Activated T-helper 1 cell treated with Interleukin-2 at 50 U/mL for 16 hours (primary cell): ENCODE measurements around the gene PDGFRB.

ENCODE experiments used
- DNase-seq: peaks from one replicate; pipeline ENCODE4 v3.0.0-alpha.2; 2020; ENCODE audit warnings: low read depth

Gene PDGFRB

DNA sequence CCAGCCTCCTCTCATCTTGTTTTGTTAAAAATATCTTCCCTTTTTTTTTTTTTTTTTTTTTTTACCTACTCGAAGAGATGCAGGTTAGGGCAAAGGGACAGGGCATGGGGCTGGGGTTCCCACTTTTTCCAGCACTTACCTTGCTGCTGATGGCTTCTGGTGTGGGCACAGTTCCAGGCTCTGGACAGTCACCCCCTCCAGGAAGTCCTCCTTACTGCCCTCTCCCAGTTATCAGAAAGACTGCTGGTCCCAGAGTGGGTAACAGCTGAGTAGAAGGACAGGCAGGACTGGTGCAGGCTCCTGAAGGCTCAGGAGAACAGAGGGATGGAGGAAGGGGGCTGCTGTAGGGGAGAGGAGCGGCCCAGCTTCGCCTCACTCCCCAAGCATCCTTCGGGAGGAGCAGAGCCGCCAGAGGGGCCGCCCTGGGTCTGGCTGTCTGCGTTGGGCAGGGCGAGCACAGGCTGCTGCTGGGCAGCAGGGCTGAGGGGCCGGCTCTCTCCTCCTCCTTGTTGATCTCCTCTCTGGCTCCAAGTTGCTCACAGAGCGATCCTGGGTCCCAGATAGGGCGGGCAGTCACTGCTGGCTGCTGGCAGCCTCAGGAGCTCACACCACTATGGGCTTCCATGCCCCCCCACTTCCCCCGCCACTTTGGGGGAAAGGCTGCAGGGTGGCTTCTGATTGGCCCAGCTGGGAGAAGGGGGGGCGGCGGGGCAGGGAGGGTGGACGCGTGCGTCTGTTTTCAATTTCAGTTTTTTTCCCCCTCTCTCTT, at the start of gene PDGFRB:
Gene PDGFRB, minus strand, starts transcription at position 588 of the 769 bp plus-strand sequence. CDS start 18,798 bp downstream, outside the sequence.
- no peak for DNase-seq

DNA sequence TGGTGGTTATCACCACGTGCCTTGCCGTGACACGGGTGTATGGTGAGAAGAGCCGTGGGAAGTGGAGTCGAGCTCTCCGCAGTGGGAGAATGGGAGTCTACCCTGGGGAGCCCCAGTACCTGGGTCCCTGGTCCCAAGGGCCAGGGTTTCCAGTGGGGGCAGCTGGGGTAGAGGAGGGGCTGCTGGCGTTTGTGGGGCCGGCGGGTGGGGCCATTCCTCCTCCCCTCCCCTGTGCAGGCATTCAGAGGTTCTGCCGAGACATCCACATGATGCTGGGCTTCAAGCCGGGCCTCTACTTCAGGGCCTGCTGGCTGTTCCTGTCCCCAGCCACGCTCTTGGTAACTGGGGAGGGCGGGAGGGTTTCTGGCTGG, 48.9 kb upstream of the PDGFRB start:
- DNase-seq, result no peak

DNA sequence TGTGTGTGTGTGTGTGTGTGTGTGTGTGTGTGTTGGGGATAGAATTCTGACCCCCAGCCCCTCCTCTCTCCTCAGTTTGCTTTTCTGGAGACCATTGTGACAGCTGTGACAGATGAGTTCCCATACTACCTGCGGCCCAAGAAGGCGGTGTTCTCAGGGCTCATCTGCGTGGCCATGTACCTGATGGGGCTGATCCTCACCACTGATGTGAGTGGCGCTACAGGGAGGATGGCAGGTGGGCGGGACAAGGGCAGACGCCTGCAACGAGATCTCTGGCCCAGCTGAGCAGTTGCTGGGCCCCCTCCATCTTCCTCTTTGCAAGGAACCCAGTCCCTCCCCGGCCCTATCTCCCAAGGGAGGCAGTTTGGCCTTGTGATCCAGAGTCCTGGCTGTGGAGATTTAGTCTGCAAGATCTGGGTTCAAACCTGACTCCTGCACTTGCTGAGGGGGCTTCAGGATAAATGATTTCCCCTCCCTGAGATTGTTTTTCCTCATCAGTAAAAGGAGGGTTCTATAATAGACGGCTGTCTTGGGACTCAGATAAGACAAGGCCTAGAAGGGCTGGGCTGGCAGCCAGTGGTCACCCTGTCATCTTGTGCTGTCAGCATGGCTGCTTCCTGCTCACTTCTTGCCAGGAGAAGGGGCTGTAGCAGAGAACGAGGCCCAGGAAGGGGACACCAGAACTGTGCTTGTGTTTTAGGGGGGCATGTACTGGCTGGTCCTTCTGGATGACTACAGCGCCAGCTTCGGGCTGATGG, 48.4 kb upstream of the PDGFRB start:
- no peak for DNase-seq

DNA sequence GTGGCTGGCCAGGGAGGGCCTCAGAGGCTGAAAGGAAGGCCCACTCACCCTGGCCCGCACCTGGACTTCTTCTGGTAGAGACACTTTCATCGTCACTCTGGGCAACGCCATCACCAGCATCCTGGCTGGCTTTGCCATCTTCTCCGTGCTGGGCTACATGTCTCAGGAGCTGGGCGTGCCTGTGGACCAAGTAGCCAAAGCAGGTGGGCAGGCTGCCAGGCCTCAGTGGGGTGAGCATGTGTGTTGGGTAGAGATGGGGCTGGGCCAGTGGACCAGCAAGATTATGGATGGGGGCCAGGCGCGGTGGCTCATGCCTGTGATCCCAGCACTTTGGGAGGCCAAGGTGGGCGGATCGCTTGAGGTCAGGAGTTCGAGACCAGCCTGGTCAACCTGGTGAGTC, 46.9 kb upstream of the PDGFRB start:
- no peak for DNase-seq

DNA sequence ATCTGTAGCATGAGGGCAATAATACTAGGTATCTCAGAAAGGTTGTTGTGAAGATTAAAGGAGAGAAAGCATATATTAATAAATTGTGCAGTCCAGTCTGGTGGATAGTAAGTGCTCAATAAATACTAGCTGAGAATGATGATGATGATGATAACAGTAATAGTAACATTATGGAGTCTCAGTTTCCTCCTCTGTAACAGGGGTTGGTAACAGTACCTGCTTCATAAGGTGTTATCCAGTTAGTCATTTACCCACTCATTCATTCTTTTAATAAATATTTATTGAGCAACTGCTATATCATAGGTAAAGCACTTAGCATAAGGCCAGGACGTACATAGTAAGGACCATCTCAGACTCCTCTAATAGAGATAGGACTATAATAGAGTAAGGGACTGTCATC, 41.8 kb upstream of the PDGFRB start:
- no peak for DNase-seq

DNA sequence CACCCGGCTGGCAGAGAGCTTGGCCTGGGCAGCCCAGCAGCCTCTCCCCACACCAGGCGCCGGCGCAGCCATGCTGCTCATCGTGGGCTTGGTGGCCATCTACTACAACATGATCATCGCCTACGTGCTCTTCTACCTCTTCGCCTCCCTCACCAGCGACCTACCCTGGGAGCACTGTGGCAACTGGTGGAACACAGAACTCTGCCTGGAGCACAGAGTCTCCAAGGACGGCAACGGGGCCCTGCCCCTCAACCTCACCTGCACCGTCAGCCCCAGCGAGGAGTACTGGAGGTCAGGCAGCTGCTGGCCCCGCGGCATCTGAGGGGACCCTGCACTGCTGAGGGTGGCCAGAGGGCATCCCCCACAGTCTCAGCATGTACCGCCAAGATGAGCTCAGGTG, 41.3 kb upstream of the PDGFRB start:
- no peak for DNase-seq

DNA sequence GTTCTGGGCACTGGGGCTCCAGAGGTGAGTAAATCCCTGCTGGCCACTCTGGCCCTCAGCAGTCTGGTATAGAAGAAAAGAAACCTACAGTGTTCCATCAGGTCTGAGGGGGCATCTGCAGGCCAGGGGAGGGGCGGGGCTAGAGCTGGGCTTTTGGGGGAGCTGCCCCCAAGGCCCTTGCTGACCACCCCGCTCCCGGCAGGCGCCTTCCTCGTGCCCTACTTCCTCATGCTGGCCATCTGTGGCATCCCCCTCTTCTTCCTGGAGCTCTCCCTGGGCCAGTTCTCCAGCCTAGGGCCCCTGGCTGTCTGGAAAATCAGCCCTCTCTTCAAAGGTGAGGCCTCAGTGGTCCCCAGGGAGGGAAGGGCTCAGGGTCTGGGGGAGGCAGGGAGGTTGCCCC, 40.9 kb upstream of the PDGFRB start:
- no peak for DNase-seq

DNA sequence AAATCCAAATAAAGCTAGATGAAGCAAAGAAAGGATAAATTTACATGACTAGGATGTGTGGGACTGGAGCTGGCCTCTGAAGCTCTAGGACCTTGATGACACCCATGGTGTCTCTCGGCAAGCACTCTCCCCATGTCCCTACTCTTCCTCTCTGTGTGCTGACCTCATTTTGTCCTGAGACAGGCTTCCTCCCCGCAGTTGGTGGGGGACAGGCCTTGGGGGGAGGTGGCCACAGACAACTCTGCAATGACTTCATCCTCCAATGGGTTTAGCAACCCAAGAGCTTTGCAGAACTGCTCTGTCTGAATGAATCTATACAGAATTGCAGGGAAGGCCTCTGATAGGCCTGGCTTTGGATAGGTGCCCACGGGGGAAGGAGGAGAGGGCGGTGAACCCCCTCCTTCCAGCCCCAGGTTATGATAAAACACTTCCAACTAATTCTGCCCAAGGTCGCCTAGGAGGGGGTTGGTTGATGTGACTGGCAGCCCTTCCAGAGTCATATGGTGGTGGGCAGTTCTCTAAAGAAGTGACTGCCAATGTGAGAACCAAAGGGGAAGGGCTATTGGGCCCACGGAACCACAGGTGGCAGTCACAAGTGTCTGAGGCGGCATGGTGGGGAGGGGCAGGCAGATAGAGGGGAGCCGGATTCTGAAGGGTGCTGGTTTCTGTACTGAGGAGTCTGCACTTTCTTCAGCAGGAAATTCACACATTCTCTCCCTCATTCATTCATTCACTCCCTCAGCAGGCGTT, 40.3 kb upstream of the PDGFRB start:
- DNase-seq, result no peak

DNA sequence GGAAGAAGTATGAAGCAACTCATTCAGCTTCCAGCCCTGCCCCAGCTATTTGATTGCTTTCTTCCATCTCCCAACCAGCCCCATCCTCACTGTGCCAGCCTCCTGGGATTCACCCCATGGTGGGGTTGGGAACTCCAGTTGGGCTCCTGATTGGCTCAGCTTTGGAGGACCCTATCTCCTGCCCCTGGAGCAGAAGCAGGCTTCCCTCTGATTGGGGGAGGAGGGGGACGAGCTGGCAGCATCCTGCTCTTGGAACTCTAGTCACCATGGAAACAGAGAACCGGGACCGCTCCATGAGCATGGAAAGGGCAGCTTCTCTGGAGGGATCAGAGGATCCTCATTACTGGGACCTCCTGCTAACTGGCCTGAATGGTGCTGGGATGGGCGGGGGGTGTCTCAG, 36.8 kb upstream of the PDGFRB start:
- DNase-seq, result no peak

DNA sequence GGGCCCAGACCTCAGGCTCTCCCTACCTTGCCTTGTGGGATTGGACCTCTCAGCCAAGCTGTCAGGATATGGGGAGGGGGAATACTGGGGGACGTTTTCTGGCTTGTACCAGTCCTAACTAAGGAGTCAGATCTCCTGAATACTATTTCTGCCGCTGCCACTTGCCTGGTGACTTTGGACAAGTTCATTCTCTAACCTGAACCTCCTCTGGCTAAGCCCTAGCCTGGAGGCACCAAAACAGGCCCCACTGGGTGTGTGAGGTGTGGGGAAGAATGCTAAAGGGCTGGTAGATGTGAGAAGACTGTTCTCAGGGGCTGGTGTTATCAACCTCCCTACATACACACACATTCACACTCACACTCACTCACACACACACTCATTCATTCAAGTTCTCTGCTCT, 35.3 kb upstream of the PDGFRB start:
- DNase-seq, result no peak

DNA sequence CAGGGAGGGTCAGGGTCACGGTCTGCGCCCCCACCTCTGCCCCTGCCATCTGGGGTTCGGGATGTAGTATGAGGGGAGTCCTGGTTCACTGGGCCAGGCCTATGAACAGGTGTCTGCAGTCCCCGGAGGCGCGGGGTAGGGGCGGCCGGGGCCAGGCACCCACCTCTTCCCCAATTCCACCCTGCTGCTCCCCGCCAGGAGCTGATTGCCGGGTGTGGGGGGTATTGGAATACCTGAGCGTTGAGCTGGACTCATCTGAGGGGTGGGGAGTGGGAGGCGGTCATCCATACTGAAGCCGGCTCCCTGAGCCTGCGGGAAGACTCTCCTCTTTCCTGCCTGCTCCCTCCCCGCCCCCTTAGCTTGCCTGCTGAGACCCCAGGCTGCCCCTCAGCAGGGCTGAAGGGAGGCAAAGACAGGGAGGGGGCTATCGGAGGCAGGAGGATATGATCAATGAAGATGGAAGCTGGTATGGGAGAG, 34.9 kb upstream of the PDGFRB start:
- no peak for DNase-seq

DNA sequence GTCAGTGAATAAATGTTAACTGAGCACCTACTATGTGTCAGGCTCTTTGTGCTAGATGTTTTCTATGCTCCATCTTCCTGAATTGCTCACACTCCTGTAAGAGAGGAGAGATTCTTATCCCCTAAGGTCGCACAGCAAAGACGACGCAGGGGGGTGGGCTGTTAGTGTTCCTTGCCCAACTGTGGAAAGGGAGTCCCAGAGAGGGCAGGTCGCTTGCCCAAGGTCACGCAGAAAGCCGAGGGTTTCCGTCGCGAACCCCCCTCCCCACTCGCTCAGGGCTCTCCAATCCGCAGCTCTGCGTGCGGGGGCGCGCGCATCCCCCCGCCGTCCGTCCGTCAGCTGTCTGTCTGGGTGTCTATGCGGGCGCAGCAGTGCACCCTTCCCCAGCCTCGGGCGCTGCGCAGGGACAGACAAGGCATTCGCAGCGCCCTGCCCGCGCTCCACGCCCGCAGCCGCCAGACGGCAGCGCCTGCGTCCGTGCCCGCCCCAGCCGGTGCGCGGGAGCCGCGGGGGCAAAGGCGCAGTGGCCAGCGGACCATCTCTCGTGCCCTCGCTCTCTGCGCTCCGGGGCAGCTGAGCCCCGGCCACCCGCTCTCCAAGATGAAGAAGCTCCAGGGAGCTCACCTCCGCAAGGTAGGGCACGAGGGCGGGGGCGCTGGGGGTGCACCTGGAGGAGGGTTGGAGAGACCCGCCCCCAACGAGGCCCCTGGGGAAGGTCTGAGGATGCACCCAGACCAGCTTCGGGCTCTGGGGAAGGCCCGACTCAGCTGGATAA, 34.3 kb upstream of the PDGFRB start, which contains the start of gene SLC6A7:
Gene SLC6A7, plus strand, starts transcription at position 335 of the 775 bp plus-strand sequence. Its CDS starts 266 bp downstream, at position 601.
- DNase-seq, result no peak

DNA sequence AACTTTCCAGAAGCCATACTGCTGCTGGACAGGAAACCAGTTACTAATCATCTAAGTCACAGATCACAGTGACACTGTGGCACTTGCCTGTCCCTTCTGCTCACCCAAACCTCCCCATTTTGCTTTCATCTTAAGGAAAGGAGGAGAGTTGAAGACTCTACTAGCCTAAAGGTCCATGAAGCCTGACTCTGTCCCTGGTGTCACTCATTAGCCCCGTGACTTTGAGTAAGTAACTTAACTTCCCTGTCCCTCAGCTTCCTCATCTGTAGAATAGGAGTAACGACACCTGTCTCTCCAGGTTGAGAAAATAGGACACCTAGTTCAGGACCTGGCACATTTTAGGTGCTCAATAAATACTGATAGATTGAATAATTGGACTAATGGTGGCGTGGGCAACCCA, 33.7 kb upstream of the PDGFRB start:
- DNase-seq, result no peak

DNA sequence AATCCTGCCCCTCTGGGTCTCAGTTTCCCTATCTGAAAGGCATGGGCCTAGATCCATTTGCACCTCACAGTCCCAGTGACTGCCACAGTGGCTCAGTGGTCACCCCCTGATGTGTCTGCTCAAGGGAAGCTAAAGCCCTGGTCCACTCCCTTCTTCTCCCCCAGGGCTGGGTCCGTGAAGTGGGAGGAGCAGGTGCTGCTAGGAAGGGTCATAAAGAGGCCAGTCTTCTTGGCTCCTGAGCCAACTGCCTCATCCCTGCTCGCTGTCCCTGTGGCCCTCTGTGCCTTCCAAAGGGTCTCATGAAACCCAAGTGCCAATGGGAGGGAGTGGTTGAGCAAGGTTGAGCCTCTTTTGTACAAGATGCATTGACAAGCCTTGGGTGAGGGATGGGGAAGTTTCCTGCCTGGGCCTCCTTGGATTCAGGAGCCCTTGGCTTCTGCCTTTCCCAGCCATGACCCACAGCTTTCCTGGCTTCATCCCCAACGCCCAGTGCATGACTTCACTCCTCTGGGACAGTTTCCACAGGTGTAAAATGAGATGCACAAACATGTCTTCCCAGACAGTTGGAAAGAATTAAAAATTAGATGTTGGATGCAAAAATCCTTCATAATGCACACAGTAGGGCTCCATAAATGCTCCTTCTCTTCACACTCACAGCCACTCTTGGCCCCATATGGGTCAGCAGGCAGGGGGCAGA, 32.6 kb upstream of the PDGFRB start:
- no peak for DNase-seq

DNA sequence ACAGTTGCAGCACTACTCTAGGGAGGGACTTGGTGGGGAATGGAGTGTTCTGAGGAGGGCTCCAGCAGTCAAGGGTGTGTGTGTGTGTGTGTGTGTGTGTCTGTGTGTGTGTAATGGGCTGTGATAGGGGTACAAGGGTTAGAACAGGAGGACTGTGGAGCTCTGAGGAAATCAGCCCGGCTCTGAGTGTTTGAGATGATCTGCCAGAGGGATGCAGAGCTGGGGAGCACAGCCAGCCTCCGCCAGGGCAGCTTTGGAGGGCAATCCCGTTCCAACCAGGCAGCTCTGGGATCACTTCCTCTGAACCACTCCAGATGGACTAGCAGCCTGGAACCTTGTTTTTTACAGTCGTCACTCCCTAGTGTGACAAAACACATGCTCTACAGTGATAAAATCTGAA, 31.3 kb upstream of the PDGFRB start:
- DNase-seq, result no peak

DNA sequence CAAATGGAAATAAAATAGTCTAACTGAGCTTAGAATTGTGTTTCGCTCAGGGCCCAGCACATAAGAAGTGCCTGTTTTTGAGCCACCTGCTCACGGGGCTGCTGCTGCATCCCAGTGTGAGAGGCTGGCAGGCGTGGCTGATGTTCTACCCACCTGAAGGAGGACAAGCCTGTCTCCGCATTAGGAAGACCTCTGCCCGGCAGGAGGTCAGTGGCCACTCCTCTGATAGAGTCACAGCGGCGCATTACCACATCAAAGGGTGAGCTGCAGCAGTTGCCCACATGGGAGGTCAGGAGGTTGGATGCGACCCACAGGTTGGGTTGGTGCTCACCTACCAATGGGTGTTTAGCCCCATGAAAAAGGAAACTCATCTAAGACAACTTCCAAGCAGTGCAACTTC, 30.5 kb upstream of the PDGFRB start:
- DNase-seq, result no peak

DNA sequence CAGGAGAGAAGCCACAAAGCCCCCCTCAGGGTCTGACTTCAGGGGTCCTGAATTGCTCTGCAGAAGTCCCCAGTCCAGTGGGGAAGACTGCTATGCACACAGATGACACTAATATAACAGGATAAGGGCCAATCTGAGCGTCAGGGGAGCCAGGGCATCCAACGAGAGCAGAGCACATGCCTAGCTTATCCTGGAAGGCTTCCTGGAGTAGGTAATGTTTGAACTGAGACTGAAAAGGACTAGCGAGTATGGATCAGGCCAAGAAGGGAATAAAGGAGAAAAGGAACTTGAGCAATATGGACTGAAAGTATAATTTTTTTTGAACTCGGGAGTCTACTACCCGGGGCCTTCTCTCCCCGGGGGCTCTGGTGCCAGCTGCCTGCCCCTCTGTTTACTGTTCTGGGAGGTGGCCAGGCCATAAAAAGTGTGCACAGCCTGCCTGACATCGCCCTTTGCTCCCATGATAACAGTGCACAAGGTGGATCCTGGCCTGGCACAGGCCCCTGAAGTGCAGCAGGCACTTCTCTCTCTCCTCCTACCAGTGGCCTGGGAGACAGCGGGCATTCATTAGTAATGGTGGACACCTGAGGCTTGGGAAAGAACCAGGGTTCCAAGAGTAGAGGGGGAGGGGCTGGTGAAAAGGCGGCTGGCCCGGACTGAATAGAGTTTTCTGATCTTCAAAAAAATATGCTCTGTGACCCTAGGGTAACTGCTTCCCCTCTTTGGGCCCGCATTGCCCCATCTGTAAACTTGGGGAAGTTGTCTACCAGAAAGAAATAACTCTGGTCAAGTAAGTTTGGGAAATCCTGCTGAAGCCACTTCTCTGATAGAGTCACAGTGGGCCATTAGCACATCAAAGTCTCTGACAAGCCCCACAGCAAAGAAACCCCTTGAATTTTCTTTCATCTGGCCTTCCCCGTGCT, 29.6 kb upstream of the PDGFRB start:
- no peak for DNase-seq

DNA sequence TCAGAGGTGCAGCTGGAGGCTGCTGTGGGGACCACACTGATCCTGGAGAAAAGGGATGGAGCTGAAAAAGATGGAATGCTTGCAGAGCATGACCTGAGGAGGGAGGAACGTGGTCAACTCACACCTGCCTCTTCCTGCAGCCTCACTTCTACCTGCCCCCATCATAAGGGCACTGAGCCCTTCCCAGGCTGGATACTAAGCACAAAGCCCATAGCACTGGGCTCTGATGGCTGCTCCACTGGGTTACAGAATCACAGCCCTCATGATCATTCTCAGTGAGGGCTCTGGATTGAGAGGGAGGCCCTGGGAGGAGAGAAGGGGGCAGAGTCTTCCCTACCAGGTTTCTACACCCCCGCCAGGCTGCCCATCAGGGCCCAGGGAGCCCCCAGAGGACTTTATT, 28.4 kb upstream of the PDGFRB start:
- no peak for DNase-seq

DNA sequence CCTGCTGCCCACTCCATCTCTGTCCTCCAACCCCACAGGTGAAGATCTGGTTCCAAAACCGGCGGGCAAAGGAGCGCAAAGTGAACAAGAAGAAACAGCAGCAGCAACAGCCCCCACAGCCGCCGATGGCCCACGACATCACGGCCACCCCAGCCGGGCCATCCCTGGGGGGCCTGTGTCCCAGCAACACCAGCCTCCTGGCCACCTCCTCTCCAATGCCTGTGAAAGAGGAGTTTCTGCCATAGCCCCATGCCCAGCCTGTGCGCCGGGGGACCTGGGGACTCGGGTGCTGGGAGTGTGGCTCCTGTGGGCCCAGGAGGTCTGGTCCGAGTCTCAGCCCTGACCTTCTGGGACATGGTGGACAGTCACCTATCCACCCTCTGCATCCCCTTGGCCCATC, 27.8 kb upstream of the PDGFRB start:
- DNase-seq, result no peak

DNA sequence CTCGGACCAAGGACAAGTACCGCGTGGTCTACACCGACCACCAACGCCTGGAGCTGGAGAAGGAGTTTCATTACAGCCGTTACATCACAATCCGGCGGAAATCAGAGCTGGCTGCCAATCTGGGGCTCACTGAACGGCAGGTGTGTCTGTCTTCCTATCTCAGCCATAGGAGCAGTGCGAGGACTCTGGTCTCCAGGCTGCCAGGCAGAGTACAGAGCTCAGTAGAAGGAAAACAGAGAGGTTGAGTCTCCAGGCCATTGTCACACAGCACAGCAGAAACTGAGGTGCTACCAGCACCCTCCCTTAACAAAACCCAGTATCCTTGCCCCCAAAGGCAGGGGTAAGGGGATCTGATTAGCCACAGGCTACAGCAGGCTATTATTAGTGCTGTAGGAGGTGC, 27.1 kb upstream of the PDGFRB start:
- DNase-seq, result no peak
